ENCODE results near the gene B3GAT1.

DNA sequence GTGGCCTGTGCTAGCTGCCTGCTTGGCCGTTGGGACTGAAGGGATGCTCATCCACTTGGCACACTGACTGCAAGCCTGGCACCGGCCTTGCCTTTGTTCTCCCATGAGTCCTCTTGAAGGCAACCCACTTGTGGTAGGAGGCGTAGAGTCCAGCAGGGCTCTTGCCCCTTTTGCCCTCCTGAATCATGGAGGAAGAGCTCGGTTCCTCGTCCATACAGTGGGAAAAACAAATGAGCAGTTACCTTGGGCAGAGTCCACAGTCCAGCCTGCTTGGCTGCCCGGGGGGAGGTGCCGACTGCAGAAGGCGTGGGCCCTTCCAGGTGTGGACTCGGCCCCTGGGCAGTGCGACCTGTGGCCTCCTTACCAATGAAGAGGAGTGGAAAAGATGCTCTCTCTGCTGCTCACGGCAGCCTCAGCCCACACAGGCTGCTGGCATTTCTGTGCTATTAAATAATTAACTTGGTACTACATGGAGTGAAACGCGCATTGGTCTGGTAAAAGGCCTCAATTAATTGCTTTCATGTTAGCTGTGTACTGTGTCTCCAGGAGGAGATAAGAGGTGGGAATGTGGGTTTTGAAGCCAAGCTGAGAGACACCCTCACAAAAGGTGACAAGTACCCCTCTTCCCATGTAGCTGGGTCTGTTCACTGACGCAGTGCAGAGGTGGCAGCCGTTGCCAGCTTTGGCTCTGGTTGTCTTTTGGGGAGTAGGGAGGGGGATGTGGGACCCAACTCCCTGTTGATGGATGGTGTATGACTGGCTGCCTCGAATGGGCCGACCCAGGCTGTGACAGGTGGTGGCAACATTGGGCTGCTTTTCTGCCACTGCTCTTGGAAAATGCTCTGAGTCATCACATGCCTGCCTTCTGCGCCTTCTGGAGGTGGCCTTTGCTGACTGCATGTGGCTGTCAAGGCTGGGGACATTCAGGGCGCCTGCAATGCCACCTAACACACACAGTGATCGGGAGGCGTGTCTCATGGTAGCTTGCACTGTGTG is 26.8 kb upstream of the B3GAT1 start:
- TF ChIP-seq, protein P1, sequence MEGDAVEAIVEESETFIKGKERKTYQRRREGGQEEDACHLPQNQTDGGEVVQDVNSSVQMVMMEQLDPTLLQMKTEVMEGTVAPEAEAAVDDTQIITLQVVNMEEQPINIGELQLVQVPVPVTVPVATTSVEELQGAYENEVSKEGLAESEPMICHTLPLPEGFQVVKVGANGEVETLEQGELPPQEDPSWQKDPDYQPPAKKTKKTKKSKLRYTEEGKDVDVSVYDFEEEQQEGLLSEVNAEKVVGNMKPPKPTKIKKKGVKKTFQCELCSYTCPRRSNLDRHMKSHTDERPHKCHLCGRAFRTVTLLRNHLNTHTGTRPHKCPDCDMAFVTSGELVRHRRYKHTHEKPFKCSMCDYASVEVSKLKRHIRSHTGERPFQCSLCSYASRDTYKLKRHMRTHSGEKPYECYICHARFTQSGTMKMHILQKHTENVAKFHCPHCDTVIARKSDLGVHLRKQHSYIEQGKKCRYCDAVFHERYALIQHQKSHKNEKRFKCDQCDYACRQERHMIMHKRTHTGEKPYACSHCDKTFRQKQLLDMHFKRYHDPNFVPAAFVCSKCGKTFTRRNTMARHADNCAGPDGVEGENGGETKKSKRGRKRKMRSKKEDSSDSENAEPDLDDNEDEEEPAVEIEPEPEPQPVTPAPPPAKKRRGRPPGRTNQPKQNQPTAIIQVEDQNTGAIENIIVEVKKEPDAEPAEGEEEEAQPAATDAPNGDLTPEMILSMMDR (IDR thresholded peaks at IDR 0.05; ENCODE audit: insufficient read depth, low read depth, low read length) = no peak
- TF ChIP-seq EZH2 (IDR thresholded peaks at IDR 0.05; ENCODE audit: insufficient read depth, low read length) = no peak
